ENCODE data around the gene SON.

The SON gene

DNA sequence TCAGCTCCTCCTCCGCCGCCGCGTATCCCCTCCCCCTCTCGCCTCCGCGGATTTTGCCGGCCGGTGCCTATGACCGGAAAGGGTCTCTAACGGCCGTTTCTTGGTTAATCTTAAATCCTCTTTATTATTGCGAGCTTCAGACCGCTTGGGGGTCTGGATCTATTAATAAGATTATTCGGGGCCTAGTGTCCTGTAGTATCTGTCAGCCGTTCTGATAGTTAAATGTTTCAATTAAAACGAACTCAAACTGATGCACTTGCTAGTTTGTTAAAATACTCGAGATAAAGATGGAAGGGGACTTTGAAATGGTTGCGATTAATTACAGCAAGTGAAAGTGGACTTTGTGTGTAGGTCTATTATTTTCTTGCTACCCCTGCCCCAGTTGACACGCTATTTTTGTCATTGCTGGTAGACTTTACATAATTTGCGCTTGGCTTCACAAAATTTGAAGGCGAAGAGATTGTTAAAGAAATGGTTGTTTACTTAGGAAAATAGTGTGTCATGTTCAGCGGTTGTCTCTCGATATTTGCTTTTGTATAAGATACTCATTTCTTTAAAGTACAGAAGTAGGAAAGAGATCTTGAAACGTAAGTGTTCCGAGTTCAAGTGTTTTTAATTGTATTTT lies 779 bp downstream of the SON start:
- Histone ChIP-seq H2AK5ac (ENCODE audit: low read length) (no peak overlapping the region), H2AFZ (ENCODE audit: insufficient read depth, low read length, poor library complexity) (peak overlapping the region; percentile 20), H3K27ac (ENCODE audit: low read depth, low read length) (peak overlapping the region; percentile 96), H3K4me1 (ENCODE audit: control insufficient read depth in 1 of 2, insufficient read depth in 2 of 2, low read length in 2 of 2) (peaks cover 0 to 4% of the 10 kb centered on the region in 2 experiments), H4K12ac (ENCODE audit: low read depth, low read length) (peak overlapping the region; percentile 78), H3K36me3 (ENCODE audit: control insufficient read depth in 1 of 2, insufficient read depth in 2 of 2, low read length in 2 of 2) (peaks cover 2 to 5% of the 10 kb centered on the region in 2 experiments), H3K79me2 (ENCODE audit: control insufficient read depth, insufficient read depth, low read length, poor library complexity) (peaks cover 8% of the 10 kb centered on the region), H3K14ac (ENCODE audit: low read length) (peak overlapping the region; percentile 64), H3K27me3 (ENCODE audit: insufficient read depth, low read length) (no peaks in the 10 kb centered on the region), H3K9me3 (ENCODE audit: insufficient read depth, low read depth, low read length) (no peaks in the 10 kb centered on the region), H2BK120ac (ENCODE audit: insufficient read depth, low read length, poor library complexity) (peak overlapping the region; percentile 70), H3K79me1 (ENCODE audit: low read length) (peaks cover 10% of the 10 kb centered on the region), H4K8ac (ENCODE audit: low read depth, low read length) (peak overlapping the region; percentile 90), H4K91ac (ENCODE audit: low read depth, low read length) (peak overlapping the region; percentile 82), H3K4me3 (ENCODE audit: low read depth, low read length) (peak overlapping the region; percentile 89), H3K4ac (ENCODE audit: low read depth, low read length) (peak overlapping the region; percentile 80), H3K4me2 (ENCODE audit: low read length) (peak overlapping the region; percentile 67), H2BK12ac (ENCODE audit: low read length) (no peak overlapping the region), H2BK5ac (ENCODE audit: low read depth, low read length, poor library complexity) (peak overlapping the region; percentile 93), H3K9ac (ENCODE audit: low read length) (peak overlapping the region; percentile 100), H3K18ac (ENCODE audit: low read length) (peak overlapping the region; percentile 69), H3K23ac (ENCODE audit: low read length) (no peak overlapping the region)
- peak; percentile 33 to 57 for DNase-seq
- WGBS (ENCODE audit: extremely low coverage, insufficient coverage, insufficient read length), result no CpG with 5 or more reads among the region's 26 CpGs

DNA sequence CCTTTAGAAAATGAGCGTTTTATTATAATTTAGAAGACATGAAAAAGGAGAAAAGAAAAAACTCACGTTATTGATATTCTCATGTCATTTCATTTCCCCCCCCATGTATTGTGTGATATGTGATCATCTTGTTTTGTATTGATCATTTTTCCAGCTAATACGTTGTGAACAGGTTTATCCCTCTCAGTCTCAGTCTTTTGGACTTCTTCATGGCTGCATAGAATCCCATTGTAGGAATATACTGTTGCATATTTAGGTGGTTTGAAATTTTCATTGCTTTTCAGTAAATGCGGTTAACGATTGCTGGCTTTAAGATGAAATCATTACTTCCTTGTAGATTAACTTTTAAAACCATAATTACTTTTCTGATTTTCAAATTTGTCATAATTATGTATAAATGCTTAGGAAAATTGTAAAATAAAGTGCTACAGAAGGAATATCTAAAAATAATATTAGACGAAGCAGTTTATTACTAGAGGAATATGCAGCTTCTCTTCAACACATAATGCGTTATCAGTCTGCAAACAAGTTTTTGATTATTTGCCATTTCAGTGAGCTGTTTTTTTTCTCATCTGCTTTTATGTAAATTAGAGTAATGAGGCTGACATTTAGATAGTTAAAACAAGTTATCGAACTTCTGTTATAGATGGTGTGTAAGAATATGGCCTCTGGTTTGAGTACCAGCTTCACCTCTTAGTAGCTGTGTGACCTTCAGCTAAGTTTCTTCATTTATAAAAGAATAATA lies 1.8 kb downstream of the SON start:
- Histone ChIP-seq H2AK5ac (ENCODE audit: low read length) (no peak overlapping the region), H3K27ac (ENCODE audit: low read depth, low read length) (no peak overlapping the region), H3K9me3 (ENCODE audit: insufficient read depth, low read depth, low read length) (no peaks in the 10 kb centered on the region), H4K12ac (ENCODE audit: low read depth, low read length) (no peak overlapping the region), H3K14ac (ENCODE audit: low read length) (no peak overlapping the region), H2AFZ (ENCODE audit: insufficient read depth, low read length, poor library complexity) (no peak overlapping the region), H3K23ac (ENCODE audit: low read length) (no peak overlapping the region), H3K4me3 (ENCODE audit: low read depth, low read length) (no peak overlapping the region), H4K8ac (ENCODE audit: low read depth, low read length) (no peak overlapping the region), H3K4me2 (ENCODE audit: low read length) (peak overlapping the region; percentile 67), H2BK12ac (ENCODE audit: low read length) (no peak overlapping the region), H2BK120ac (ENCODE audit: insufficient read depth, low read length, poor library complexity) (no peak overlapping the region), H3K27me3 (ENCODE audit: insufficient read depth, low read length) (no peaks in the 10 kb centered on the region), H3K18ac (ENCODE audit: low read length) (no peak overlapping the region), H3K36me3 (ENCODE audit: control insufficient read depth in 1 of 2, insufficient read depth in 2 of 2, low read length in 2 of 2) (peaks cover 6 to 8% of the 10 kb centered on the region in 2 experiments), H3K79me2 (ENCODE audit: control insufficient read depth, insufficient read depth, low read length, poor library complexity) (peaks cover 8% of the 10 kb centered on the region), H3K4ac (ENCODE audit: low read depth, low read length) (peak overlapping the region; percentile 73), H3K79me1 (ENCODE audit: low read length) (peaks cover 10% of the 10 kb centered on the region), H2BK5ac (ENCODE audit: low read depth, low read length, poor library complexity) (no peak overlapping the region), H3K9ac (ENCODE audit: low read length) (no peak overlapping the region), H4K91ac (ENCODE audit: low read depth, low read length) (no peak overlapping the region), H3K4me1 (ENCODE audit: control insufficient read depth in 1 of 2, insufficient read depth in 2 of 2, low read length in 2 of 2) (peaks cover 0 to 4% of the 10 kb centered on the region in 2 experiments)
- no peak for DNase-seq
- WGBS (ENCODE audit: extremely low coverage, insufficient coverage, insufficient read length), result no CpG with 5 or more reads among the region's 8 CpGs

DNA sequence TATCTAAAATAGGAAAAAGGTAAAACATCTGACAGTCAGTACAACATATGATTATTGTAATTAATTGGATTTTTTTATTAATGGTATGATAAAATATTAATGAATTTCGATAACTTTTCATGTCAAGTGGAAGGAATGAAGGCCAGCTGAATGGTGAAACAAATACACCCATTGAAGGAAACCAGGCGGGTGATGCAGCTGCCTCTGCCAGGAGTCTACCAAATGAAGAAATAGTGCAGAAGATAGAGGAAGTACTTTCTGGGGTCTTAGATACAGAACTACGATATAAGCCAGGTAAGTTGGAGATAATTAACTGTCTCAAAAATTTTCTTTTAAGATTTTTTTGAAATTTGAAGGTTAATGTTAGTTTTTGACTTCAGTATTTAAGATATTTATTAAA lies 3.2 kb downstream of the SON start:
- Histone ChIP-seq H3K9me3 (ENCODE audit: insufficient read depth, low read depth, low read length) (peaks cover 3% of the 10 kb centered on the region), H2BK120ac (ENCODE audit: insufficient read depth, low read length, poor library complexity) (no peak overlapping the region), H3K79me2 (ENCODE audit: control insufficient read depth, insufficient read depth, low read length, poor library complexity) (peaks cover 12% of the 10 kb centered on the region), H2BK12ac (ENCODE audit: low read length) (no peak overlapping the region), H3K4ac (ENCODE audit: low read depth, low read length) (peak overlapping the region; percentile 84), H2BK5ac (ENCODE audit: low read depth, low read length, poor library complexity) (no peak overlapping the region), H3K9ac (ENCODE audit: low read length) (no peak overlapping the region), H3K4me1 (ENCODE audit: control insufficient read depth in 1 of 2, insufficient read depth in 2 of 2, low read length in 2 of 2) (peaks cover 0 to 3% of the 10 kb centered on the region in 2 experiments), H2AFZ (ENCODE audit: insufficient read depth, low read length, poor library complexity) (no peak overlapping the region), H3K4me2 (ENCODE audit: low read length) (no peak overlapping the region), H4K12ac (ENCODE audit: low read depth, low read length) (no peak overlapping the region), H3K14ac (ENCODE audit: low read length) (no peak overlapping the region), H3K4me3 (ENCODE audit: low read depth, low read length) (no peak overlapping the region), H3K18ac (ENCODE audit: low read length) (no peak overlapping the region), H2AK5ac (ENCODE audit: low read length) (no peak overlapping the region), H3K23ac (ENCODE audit: low read length) (no peak overlapping the region), H4K91ac (ENCODE audit: low read depth, low read length) (no peak overlapping the region), H3K27me3 (ENCODE audit: insufficient read depth, low read length) (no peaks in the 10 kb centered on the region), H3K27ac (ENCODE audit: low read depth, low read length) (no peak overlapping the region), H3K79me1 (ENCODE audit: low read length) (peaks cover 10% of the 10 kb centered on the region), H3K36me3 (ENCODE audit: control insufficient read depth in 1 of 2, insufficient read depth in 2 of 2, low read length in 2 of 2) (peaks cover 21 to 22% of the 10 kb centered on the region in 2 experiments), H4K8ac (ENCODE audit: low read depth, low read length) (no peak overlapping the region)
- WGBS (ENCODE audit: extremely low coverage, insufficient coverage, insufficient read length), result 100% methylated on average over 1 of the region's 3 CpGs
- no peak for DNase-seq

DNA sequence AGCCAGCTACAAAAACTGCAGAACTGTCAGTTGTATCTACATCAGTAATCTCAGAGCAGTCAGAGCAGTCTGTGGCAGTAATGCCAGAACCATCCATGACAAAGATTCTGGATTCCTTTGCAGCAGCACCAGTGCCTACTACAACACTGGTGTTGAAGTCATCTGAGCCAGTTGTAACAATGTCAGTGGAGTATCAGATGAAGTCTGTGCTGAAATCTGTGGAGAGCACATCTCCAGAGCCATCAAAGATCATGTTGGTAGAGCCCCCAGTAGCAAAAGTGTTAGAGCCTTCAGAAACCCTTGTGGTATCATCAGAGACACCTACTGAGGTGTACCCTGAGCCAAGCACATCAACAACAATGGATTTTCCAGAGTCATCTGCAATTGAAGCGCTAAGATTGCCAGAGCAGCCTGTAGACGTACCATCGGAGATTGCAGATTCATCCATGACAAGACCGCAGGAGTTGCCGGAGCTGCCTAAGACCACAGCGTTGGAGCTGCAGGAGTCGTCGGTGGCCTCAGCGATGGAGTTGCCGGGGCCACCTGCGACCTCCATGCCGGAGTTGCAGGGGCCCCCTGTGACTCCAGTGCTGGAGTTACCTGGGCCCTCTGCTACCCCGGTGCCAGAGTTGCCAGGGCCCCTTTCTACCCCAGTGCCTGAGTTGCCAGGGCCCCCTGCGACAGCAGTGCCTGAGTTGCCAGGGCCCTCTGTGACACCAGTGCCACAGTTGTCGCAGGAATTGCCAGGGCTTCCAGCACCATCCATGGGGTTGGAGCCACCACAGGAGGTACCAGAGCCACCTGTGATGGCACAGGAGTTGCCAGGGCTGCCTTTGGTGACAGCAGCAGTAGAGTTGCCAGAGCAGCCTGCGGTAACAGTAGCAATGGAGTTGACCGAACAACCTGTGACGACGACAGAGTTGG lies 7.3 kb downstream of the SON start:
- no peak overlapping the region for H4K8ac ChIP-seq (ENCODE audit: low read depth, low read length)
- H3K18ac ChIP-seq (ENCODE audit: low read length), result no peak overlapping the region
- H2AFZ ChIP-seq (ENCODE audit: insufficient read depth, low read length, poor library complexity), result no peak overlapping the region
- H2AK5ac ChIP-seq (ENCODE audit: low read length), result no peak overlapping the region
- H3K79me1 ChIP-seq (ENCODE audit: low read length), result no peaks in the 10 kb centered on the region
- peaks cover 47 to 60% of the 10 kb centered on the region in 2 experiments for H3K36me3 ChIP-seq (ENCODE audit: control insufficient read depth in 1 of 2, insufficient read depth in 2 of 2, low read length in 2 of 2)
- H2BK5ac ChIP-seq (ENCODE audit: low read depth, low read length, poor library complexity), result no peak overlapping the region
- H3K9ac ChIP-seq (ENCODE audit: low read length), result no peak overlapping the region
- H3K4me3 ChIP-seq (ENCODE audit: low read depth, low read length), result no peak overlapping the region
- peaks cover 9% of the 10 kb centered on the region for H3K79me2 ChIP-seq (ENCODE audit: control insufficient read depth, insufficient read depth, low read length, poor library complexity)
- no peak overlapping the region for H4K12ac ChIP-seq (ENCODE audit: low read depth, low read length)
- no peaks in the 10 kb centered on the region for H3K27me3 ChIP-seq (ENCODE audit: insufficient read depth, low read length)
- no peak overlapping the region for H2BK120ac ChIP-seq (ENCODE audit: insufficient read depth, low read length, poor library complexity)
- DNase-seq, result no peak
- H2BK12ac ChIP-seq (ENCODE audit: low read length), result no peak overlapping the region
- no peak overlapping the region for H3K23ac ChIP-seq (ENCODE audit: low read length)
- no peaks in the 10 kb centered on the region for H3K4me1 ChIP-seq (ENCODE audit: control insufficient read depth in 1 of 2, insufficient read depth in 2 of 2, low read length in 2 of 2)
- H4K91ac ChIP-seq (ENCODE audit: low read depth, low read length), result no peak overlapping the region
- H3K9me3 ChIP-seq (ENCODE audit: insufficient read depth, low read depth, low read length), result peaks cover 3% of the 10 kb centered on the region
- no peak overlapping the region for H3K4me2 ChIP-seq (ENCODE audit: low read length)
- no peak overlapping the region for H3K27ac ChIP-seq (ENCODE audit: low read depth, low read length)
- H3K14ac ChIP-seq (ENCODE audit: low read length), result no peak overlapping the region
- peak overlapping the region; percentile 62 for H3K4ac ChIP-seq (ENCODE audit: low read depth, low read length)
- no CpG with 5 or more reads among the region's 19 CpGs for WGBS (ENCODE audit: extremely low coverage, insufficient coverage, insufficient read length)
